Mesenchymal stem cell (in vitro differentiated cells and primary cell): Measurements from ENCODE around the gene MYCBP.

Experiments used
- DNase-seq: peaks from one replicate; pipeline ENCODE4 v3.0.0-alpha.2; 2013
- H2AFZ ChIP-seq: one replicate; pipeline ENCODE4 v1.6.1; 2013; ENCODE audit warnings: low read depth, mild to moderate bottlenecking, control low read depth, inconsistent platforms, low read length, moderate library complexity
- H2AK5ac ChIP-seq: 2 replicates; pipeline ENCODE4 v1.6.1; 2013; ENCODE audit warnings: low read length, moderate library complexity, mild to moderate bottlenecking, inconsistent platforms; ENCODE audit not compliant: severe bottlenecking
- H2BK120ac ChIP-seq: one replicate; pipeline ENCODE4 v1.6.1; 2013; ENCODE audit warnings: low read depth, mild to moderate bottlenecking, inconsistent platforms, low read length, moderate library complexity
- H2BK12ac ChIP-seq, 2 experiments: one replicate each; pipeline ENCODE4 v1.6.1; 2013; ENCODE audit warnings: inconsistent platforms in 2 of 2, low read length in 2 of 2, mild to moderate bottlenecking in 2 of 2, moderate library complexity in 2 of 2, control low read depth in 1 of 2
- H2BK15ac ChIP-seq: one replicate; pipeline ENCODE4 v1.6.1; 2013; ENCODE audit warnings: mild to moderate bottlenecking, low read depth, inconsistent platforms; ENCODE audit not compliant: poor library complexity, severe bottlenecking
- H2BK5ac ChIP-seq: 2 replicates; pipeline ENCODE4 v1.6.1; 2013; ENCODE audit warnings: low read depth, mild to moderate bottlenecking, low read length, control low read depth, inconsistent platforms; ENCODE audit not compliant: poor library complexity, severe bottlenecking
- H3K14ac ChIP-seq, 2 experiments: one replicate each; pipeline ENCODE4 v1.6.1; 2013; ENCODE audit warnings: inconsistent platforms in 2 of 2, low read length in 2 of 2, control low read depth in 1 of 2, mild to moderate bottlenecking in 1 of 2, moderate library complexity in 1 of 2
- H3K18ac ChIP-seq, 2 experiments: one replicate each; pipeline ENCODE4 v1.6.1; 2013; ENCODE audit warnings: inconsistent platforms in 2 of 2, low read length in 2 of 2, control low read depth in 1 of 2, low read depth in 1 of 2, mild to moderate bottlenecking in 1 of 2
- H3K23ac ChIP-seq, 2 experiments: one replicate each; pipeline ENCODE4 v1.6.1; 2013; ENCODE audit warnings: inconsistent platforms in 2 of 2, low read length in 2 of 2, mild to moderate bottlenecking in 2 of 2, moderate library complexity in 2 of 2, control low read depth in 1 of 2
- H3K27ac ChIP-seq: 2 replicates; pipeline ENCODE4 v1.5.1; 2013; ENCODE audit warnings: mild to moderate bottlenecking, moderate library complexity, low read length, control low read depth, inconsistent platforms; ENCODE audit not compliant: poor library complexity, severe bottlenecking
- H3K27me3 ChIP-seq, 2 experiments: 2 replicates each; pipeline versions ENCODE4 v1.6.1 to v1.7.0; 2013; ENCODE audit warnings: low read length in 2 of 2, mild to moderate bottlenecking in 2 of 2, moderate library complexity in 2 of 2, control low read depth in 1 of 2, inconsistent platforms in 1 of 2; ENCODE audit not compliant: control insufficient read depth in 1 of 2, insufficient read depth in 1 of 2
- H3K36me3 ChIP-seq, 2 experiments: 2 replicates each; pipeline versions ENCODE4 v1.6.1 to v1.7.0; 2013; ENCODE audit warnings: low read length in 2 of 2, control low read depth in 1 of 2, inconsistent platforms in 1 of 2, low read depth in 1 of 2, mild to moderate bottlenecking in 1 of 2; ENCODE audit not compliant: insufficient read depth in 2 of 2, control insufficient read depth in 1 of 2
- H3K4ac ChIP-seq, 2 experiments: one replicate each; pipeline ENCODE4 v1.6.1; 2013; ENCODE audit warnings: inconsistent platforms in 2 of 2, low read length in 2 of 2, mild to moderate bottlenecking in 2 of 2, moderate library complexity in 2 of 2, control low read depth in 1 of 2, low read depth in 1 of 2
- H3K4me1 ChIP-seq: 2 replicates; pipeline ENCODE4 v1.6.1; 2013; ENCODE audit warnings: low read depth, low read length, control low read depth; ENCODE audit not compliant: control insufficient read depth, insufficient read depth
- H3K4me2 ChIP-seq: 2 replicates; pipeline ENCODE4 v1.6.1; 2013; ENCODE audit warnings: low read length, mild to moderate bottlenecking, inconsistent platforms; ENCODE audit not compliant: poor library complexity, severe bottlenecking
- H3K4me3 ChIP-seq, 2 experiments: 2 replicates each; pipeline versions ENCODE4 v1.5.1 to v1.7.0; 2013; ENCODE audit warnings: low read length in 2 of 2, mild to moderate bottlenecking in 2 of 2, control low read depth in 1 of 2, low read depth in 1 of 2; ENCODE audit not compliant: insufficient read depth in 1 of 2
- H3K79me1 ChIP-seq: replicated peaks from 2 replicates; pipeline ENCODE4 v1.6.1; 2013; ENCODE audit warnings: mild to moderate bottlenecking, control low read depth, low read length, inconsistent platforms; ENCODE audit not compliant: poor library complexity, severe bottlenecking
- H3K9ac ChIP-seq: 2 replicates; pipeline ENCODE4 v1.7.0; 2013; ENCODE audit warnings: mild to moderate bottlenecking, low read length, moderate library complexity
- H3K9me3 ChIP-seq: 2 replicates; pipeline ENCODE4 v1.7.0; 2013; ENCODE audit warnings: mild to moderate bottlenecking, low read length; ENCODE audit not compliant: control insufficient read depth
- H4K8ac ChIP-seq: one replicate; pipeline ENCODE4 v1.6.1; 2013; ENCODE audit warnings: inconsistent platforms, mild to moderate bottlenecking, low read length, moderate library complexity
- H4K91ac ChIP-seq: one replicate; pipeline ENCODE4 v1.6.1; 2013; ENCODE audit warnings: mild to moderate bottlenecking, low read length, inconsistent platforms
- WGBS: methylation state at CpG from one replicate; pipeline ENCODE4 v1.1.7; 2013; ENCODE audit warnings: mixed read lengths; 5-methylcytosine and 5-hydroxymethylcytosine counted together

The MYCBP gene

GRCh38 chr1:38815903-38816627 is 57.1 kb downstream of the MYCBP start:
- H3K36me3 ChIP-seq, result no peaks in the 10 kb centered on the region
- 82% methylated on average over 36 of the region's 36 CpGs for WGBS
- peaks cover 10% of the 10 kb centered on the region for H3K4me1 ChIP-seq

GRCh38 chr1:38814984-38815464 is 58.1 kb downstream of the MYCBP start:
- Histone ChIP-seq H3K36me3 (no peaks in the 10 kb centered on the region), H3K14ac (no peak overlapping the region)
- no CpG with 5 or more reads among the region's 1 CpG for WGBS

More at GRCh38 chr1:38815903-38816627, 57.1 kb downstream of the MYCBP start:
- H2BK120ac ChIP-seq, result no peak overlapping the region
- H3K79me1 ChIP-seq, result no peaks in the 10 kb centered on the region
- H4K91ac ChIP-seq, result no peak overlapping the region
- no peak overlapping the region for H2BK15ac ChIP-seq
- H2AFZ ChIP-seq, result no peak overlapping the region
- H2BK5ac ChIP-seq, result no peak overlapping the region
- H3K9me3 ChIP-seq, result peaks cover 21% of the 10 kb centered on the region
- peaks cover 76 to 98% of the 10 kb centered on the region in 2 experiments for H3K27me3 ChIP-seq
- no peak overlapping the region for H3K27ac ChIP-seq
- peak overlapping the region in 1 of 2 experiments; percentile 9 for H3K4me3 ChIP-seq
- no peak overlapping the region for H2BK12ac ChIP-seq
- H3K18ac ChIP-seq, result no peak overlapping the region
- no peak overlapping the region for H3K23ac ChIP-seq
- H3K9ac ChIP-seq, result no peak overlapping the region
- no peak overlapping the region for H4K8ac ChIP-seq
- no peak for DNase-seq
- H3K4me2 ChIP-seq, result no peak overlapping the region
- no peak overlapping the region for H3K4ac ChIP-seq
- no peak overlapping the region for H2AK5ac ChIP-seq
- no peak overlapping the region for H3K14ac ChIP-seq

GRCh38 chr1:38814444-38814983 is 58.6 kb downstream of the MYCBP start:
- no peak overlapping the region for H4K8ac ChIP-seq
- H3K79me1 ChIP-seq, result no peaks in the 10 kb centered on the region
- no peak overlapping the region for H3K23ac ChIP-seq
- no peak overlapping the region for H3K4me2 ChIP-seq
- no peaks in the 10 kb centered on the region for H3K36me3 ChIP-seq
- no peak overlapping the region for H2BK15ac ChIP-seq
- no peak overlapping the region for H2AK5ac ChIP-seq
- peaks cover 10% of the 10 kb centered on the region for H3K4me1 ChIP-seq
- H3K4me3 ChIP-seq, result no peak overlapping the region
- no peak overlapping the region for H2BK5ac ChIP-seq
- H3K9ac ChIP-seq, result no peak overlapping the region
- peaks cover 80 to 96% of the 10 kb centered on the region in 2 experiments for H3K27me3 ChIP-seq
- peaks cover 21% of the 10 kb centered on the region for H3K9me3 ChIP-seq
- H2BK120ac ChIP-seq, result no peak overlapping the region
- no peak overlapping the region for H2BK12ac ChIP-seq
- no peak overlapping the region for H3K18ac ChIP-seq
- H3K27ac ChIP-seq, result no peak overlapping the region
- no peak for DNase-seq
- 93% methylated on average over 5 of the region's 7 CpGs for WGBS
- H2AFZ ChIP-seq, result no peak overlapping the region
- no peak overlapping the region for H3K14ac ChIP-seq
- H3K4ac ChIP-seq, result no peak overlapping the region
- H4K91ac ChIP-seq, result no peak overlapping the region

More at GRCh38 chr1:38814984-38815464, 58.1 kb downstream of the MYCBP start:
- Histone ChIP-seq H3K9me3 (peaks cover 21% of the 10 kb centered on the region), H2AK5ac (no peak overlapping the region), H3K27me3 (peaks cover 81 to 98% of the 10 kb centered on the region in 2 experiments), H3K18ac (no peak overlapping the region), H4K8ac (no peak overlapping the region), H2BK15ac (no peak overlapping the region), H3K4me3 (no peak overlapping the region), H2BK5ac (no peak overlapping the region), H2BK12ac (no peak overlapping the region), H4K91ac (no peak overlapping the region), H3K9ac (no peak overlapping the region), H3K4me2 (no peak overlapping the region), H3K4me1 (peaks cover 10% of the 10 kb centered on the region), H3K79me1 (no peaks in the 10 kb centered on the region), H3K27ac (no peak overlapping the region), H2BK120ac (no peak overlapping the region), H3K4ac (no peak overlapping the region), H3K23ac (no peak overlapping the region), H2AFZ (no peak overlapping the region)
- DNase-seq, result no peak

GRCh38 chr1:38812981-38813380 is 60.2 kb downstream of the MYCBP start:
- Histone ChIP-seq H3K4ac (no peak overlapping the region), H3K9me3 (peaks cover 21% of the 10 kb centered on the region), H2BK120ac (no peak overlapping the region), H2BK12ac (no peak overlapping the region), H3K18ac (no peak overlapping the region), H3K4me1 (peaks cover 5% of the 10 kb centered on the region), H3K36me3 (no peaks in the 10 kb centered on the region), H3K23ac (no peak overlapping the region), H4K91ac (no peak overlapping the region), H3K14ac (no peak overlapping the region), H2AFZ (no peak overlapping the region), H3K27ac (no peak overlapping the region), H3K9ac (no peak overlapping the region), H3K4me3 (no peak overlapping the region), H4K8ac (no peak overlapping the region), H2BK5ac (no peak overlapping the region), H3K4me2 (no peak overlapping the region), H3K27me3 (peaks cover 75 to 94% of the 10 kb centered on the region in 2 experiments), H3K79me1 (no peaks in the 10 kb centered on the region), H2AK5ac (no peak overlapping the region), H2BK15ac (no peak overlapping the region)
- WGBS, result 70% methylated on average over 4 of the region's 5 CpGs
- DNase-seq, result no peak
